Fibroblast of villous mesenchyme (primary cell): ENCODE data around the gene RTP2. TPM values are rescaled to one million over a fixed set of nuclear protein-coding genes. Genes with fewer than 3 reads are reported as not detected.

Source experiments
- DNase-seq: peaks from one replicate; pipeline ENCODE4 v3.0.0-alpha.2; 2010; ENCODE audit warnings: low read depth
- H3K4me3 ChIP-seq: 2 replicates; pipeline ENCODE4 v1.5.1; 2011; ENCODE audit warnings: low read depth, mild to moderate bottlenecking, low read length
- CTCF ChIP-seq: IDR thresholded peaks from 2 replicates; pipeline ENCODE4 v1.5.1; 2012; ENCODE audit warnings: low read depth, mild to moderate bottlenecking, low read length; ENCODE audit not compliant: insufficient read depth
- total RNA-seq: library from RNA; depleted of rRNA; stranded (reverse); fragments of >200 nt; gene quantifications from 2 replicates; pipeline ENCODE4 v1.2.3, GENCODE V29; 2012

The RTP2 gene
- total RNA-seq, 1 donor = not detected

- no peak for TF ChIP-seq CTCF
- peak overlapping the region; percentile 93 for H3K4me3 ChIP-seq
- peak; percentile 45 for DNase-seq
These were observed 43.7 kb upstream of the RTP2 start for GRCh38 chr3:187746059-187746441.

GRCh38 chr3:187745201-187746058 lies 43.1 kb upstream of the RTP2 start, which contains the start of gene BCL6:
BCL6 (minus strand) TSS chr3:187745468; CDS start chr3:187733693, 11,775 bp downstream.
- DNase-seq = peak; percentile 99
- peak within 1 kb of the TSS; percentile 93 for H3K4me3 ChIP-seq
- TF ChIP-seq CTCF = no peak

- DNase-seq = peak; percentile 56
- peak overlapping the region; percentile 93 for H3K4me3 ChIP-seq
- no peak for TF ChIP-seq CTCF
These were observed 42.1 kb upstream of the RTP2 start for GRCh38 chr3:187744169-187745151.

- TF ChIP-seq CTCF = no peak
- peak overlapping the region; percentile 93 for H3K4me3 ChIP-seq
- peak; percentile 76 for DNase-seq
These were observed 41.1 kb upstream of the RTP2 start for GRCh38 chr3:187743195-187744141.

- H3K4me3 ChIP-seq = peak overlapping the region; percentile 93
- DNase-seq = peak; percentile 67
- no peak for TF ChIP-seq CTCF
These were observed 40.2 kb upstream of the RTP2 start for GRCh38 chr3:187742351-187743171.
